ENCODE measurements around the gene PPFIA4. TPM values are rescaled to one million over a fixed set of nuclear protein-coding genes. Genes with fewer than 3 reads are reported as not detected.

Gene PPFIA4
- total and polyA plus RNA-seq, 9 of the 15 experiments (the other 6 are each of a cell fraction or from before 2014, with no cell fraction given) = 0.07 to 12.0 (median 0.70) TPM

DNA sequence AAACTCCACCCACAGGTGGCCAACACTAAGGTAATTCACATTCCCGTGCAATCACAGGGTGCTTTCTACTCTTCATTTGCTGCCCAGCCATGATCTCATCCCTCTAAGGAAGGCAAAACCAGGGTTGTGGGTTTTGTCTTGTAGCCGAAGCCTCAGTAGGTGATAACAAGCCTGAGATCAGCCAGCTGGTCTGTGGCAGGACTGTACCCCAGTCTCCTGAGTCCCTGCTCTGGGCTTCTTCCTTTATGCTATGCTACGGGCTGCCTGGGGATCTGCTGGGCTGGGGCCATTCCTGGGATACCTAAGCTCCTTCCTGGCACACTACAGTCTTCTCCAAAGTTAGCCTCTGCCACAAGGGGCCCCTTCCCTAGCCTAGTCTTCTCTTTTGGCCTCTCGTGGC is 9.8 kb downstream of the PPFIA4 start:
- no peaks in the 10 kb centered on the region for H3K9me3 ChIP-seq (replicated peaks; ENCODE audit: control insufficient read depth, insufficient read depth, low read depth, low read length)
- POLR2A ChIA-PET = interaction anchor here (0.6 to 2.6 kb wide), 12 partner anchors 8 to 270 kb away, joined by 3 to 13 read pairs (median 4); partner anchors contain the start of gene PPFIA4
- DNase-seq (ENCODE audit: extremely low read depth in 1 of 4, low spot score in 3 of 4) = no peak
- H3K27ac ChIP-seq (ENCODE audit: extremely low read depth, low read depth, low read length) = no peak overlapping the region
- peaks cover 23 to 35% of the 10 kb centered on the region in 2 experiments; a peak in 4 of 5 replicates for H3K27me3 ChIP-seq (ENCODE audit: control insufficient read depth in 2 of 2, insufficient read depth in 2 of 2, low read length in 2 of 2)
- H2AFZ ChIP-seq (ENCODE audit: low read depth, low read length) = no peak overlapping the region
- intact Hi-C loops (cut with micrococcal nuclease) = loop anchor here (5.0 to 10.0 kb wide), 2 partner anchors 81 to 299 kb away; no protein-coding TSS in a partner anchor
- in situ Hi-C loops (cut with MboI) = no loop called here
- H3K4me3 ChIP-seq = no peak overlapping the region
- H3K36me3 ChIP-seq (ENCODE audit: control insufficient read depth, insufficient read depth, low read length) = no peaks in the 10 kb centered on the region; the same call in 2 of the 3 replicates
- H4K20me1 ChIP-seq (replicated peaks; ENCODE audit: control insufficient read depth, insufficient read depth, low read length) = peaks cover 60% of the 10 kb centered on the region
- no peaks in the 10 kb centered on the region for H3K79me2 ChIP-seq (ENCODE audit: control insufficient read depth, insufficient read depth, low read length)
- no peak overlapping the region for H3K9ac ChIP-seq (ENCODE audit: insufficient read depth in 1 of 2, low read depth in 2 of 2, low read length in 2 of 2)
- WGBS (ENCODE audit: insufficient coverage, low coverage, missing lambda C conversion rate) = 9% methylated on average over 4 of the region's 4 CpGs
- FAIRE-seq = no peak
- H3K9me1 ChIP-seq (ENCODE audit: control insufficient read depth, insufficient read depth, low read length) = no peaks in the 10 kb centered on the region
- no TSS peak for BruUV-seq (replicated peaks)
- no peak for ATAC-seq
- H3K4me1 ChIP-seq (replicated peaks in 1 of 2; ENCODE audit: control insufficient read depth in 2 of 2, insufficient read depth in 2 of 2, low read length in 2 of 2) = no peaks in the 10 kb centered on the region; a peak in 2 of 5 replicates
- CTCF ChIA-PET (ENCODE audit: low intra/inter-chr PET ratio) = no interaction called here
- no peak overlapping the region for H3K4me2 ChIP-seq (ENCODE audit: insufficient read depth, low read length)
- TF ChIP-seq, protein P1, sequence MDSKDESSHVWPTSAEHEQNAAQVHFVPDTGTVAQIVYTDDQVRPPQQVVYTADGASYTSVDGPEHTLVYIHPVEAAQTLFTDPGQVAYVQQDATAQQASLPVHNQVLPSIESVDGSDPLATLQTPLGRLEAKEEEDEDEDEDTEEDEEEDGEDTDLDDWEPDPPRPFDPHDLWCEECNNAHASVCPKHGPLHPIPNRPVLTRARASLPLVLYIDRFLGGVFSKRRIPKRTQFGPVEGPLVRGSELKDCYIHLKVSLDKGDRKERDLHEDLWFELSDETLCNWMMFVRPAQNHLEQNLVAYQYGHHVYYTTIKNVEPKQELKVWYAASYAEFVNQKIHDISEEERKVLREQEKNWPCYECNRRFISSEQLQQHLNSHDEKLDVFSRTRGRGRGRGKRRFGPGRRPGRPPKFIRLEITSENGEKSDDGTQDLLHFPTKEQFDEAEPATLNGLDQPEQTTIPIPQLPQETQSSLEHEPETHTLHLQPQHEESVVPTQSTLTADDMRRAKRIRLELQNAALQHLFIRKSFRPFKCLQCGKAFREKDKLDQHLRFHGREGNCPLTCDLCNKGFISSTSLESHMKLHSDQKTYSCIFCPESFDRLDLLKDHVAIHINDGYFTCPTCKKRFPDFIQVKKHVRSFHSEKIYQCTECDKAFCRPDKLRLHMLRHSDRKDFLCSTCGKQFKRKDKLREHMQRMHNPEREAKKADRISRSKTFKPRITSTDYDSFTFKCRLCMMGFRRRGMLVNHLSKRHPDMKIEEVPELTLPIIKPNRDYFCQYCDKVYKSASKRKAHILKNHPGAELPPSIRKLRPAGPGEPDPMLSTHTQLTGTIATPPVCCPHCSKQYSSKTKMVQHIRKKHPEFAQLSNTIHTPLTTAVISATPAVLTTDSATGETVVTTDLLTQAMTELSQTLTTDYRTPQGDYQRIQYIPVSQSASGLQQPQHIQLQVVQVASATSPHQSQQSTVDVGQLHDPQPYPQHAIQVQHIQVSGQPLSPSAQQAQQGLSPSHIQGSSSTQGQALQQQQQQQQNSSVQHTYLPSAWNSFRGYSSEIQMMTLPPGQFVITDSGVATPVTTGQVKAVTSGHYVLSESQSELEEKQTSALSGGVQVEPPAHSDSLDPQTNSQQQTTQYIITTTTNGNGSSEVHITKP (IDR thresholded peaks at IDR 0.05; ENCODE audit: partially characterized antibody) = no peak
- TF ChIP-seq, protein P2, sequence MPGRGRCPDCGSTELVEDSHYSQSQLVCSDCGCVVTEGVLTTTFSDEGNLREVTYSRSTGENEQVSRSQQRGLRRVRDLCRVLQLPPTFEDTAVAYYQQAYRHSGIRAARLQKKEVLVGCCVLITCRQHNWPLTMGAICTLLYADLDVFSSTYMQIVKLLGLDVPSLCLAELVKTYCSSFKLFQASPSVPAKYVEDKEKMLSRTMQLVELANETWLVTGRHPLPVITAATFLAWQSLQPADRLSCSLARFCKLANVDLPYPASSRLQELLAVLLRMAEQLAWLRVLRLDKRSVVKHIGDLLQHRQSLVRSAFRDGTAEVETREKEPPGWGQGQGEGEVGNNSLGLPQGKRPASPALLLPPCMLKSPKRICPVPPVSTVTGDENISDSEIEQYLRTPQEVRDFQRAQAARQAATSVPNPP (IDR thresholded peaks at IDR 0.05; ENCODE audit: borderline replicate concordance, insufficient read depth, insufficient read length) = no peak
- TF ChIP-seq SETDB1 (IDR thresholded peaks at IDR 0.05; ENCODE audit: low read length) (no peak), NCOR1 (IDR thresholded peaks at IDR 0.05) (no peak), ZNF707 (CRISPR knock-in tag; conservative IDR thresholded peaks at IDR 0.05) (no peak), NFRKB (IDR thresholded peaks at IDR 0.05; ENCODE audit: low read depth) (no peak), FOXA1 (IDR thresholded peaks at IDR 0.05; ENCODE audit: borderline replicate concordance) (no peak), MTA3 (IDR thresholded peaks at IDR 0.05; ENCODE audit: borderline replicate concordance) (no peak), STAG1 (CRISPR knock-in tag; IDR thresholded peaks at IDR 0.05; ENCODE audit: borderline replicate concordance) (no peak), HOXB6 (CRISPR knock-in tag; IDR thresholded peaks at IDR 0.05; ENCODE audit: borderline replicate concordance) (no peak), TCF7 (IDR thresholded peaks at IDR 0.05; ENCODE audit: borderline replicate concordance) (no peak)
- TF ChIP-seq, protein P3, sequence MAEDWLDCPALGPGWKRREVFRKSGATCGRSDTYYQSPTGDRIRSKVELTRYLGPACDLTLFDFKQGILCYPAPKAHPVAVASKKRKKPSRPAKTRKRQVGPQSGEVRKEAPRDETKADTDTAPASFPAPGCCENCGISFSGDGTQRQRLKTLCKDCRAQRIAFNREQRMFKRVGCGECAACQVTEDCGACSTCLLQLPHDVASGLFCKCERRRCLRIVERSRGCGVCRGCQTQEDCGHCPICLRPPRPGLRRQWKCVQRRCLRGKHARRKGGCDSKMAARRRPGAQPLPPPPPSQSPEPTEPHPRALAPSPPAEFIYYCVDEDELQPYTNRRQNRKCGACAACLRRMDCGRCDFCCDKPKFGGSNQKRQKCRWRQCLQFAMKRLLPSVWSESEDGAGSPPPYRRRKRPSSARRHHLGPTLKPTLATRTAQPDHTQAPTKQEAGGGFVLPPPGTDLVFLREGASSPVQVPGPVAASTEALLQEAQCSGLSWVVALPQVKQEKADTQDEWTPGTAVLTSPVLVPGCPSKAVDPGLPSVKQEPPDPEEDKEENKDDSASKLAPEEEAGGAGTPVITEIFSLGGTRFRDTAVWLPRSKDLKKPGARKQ (CRISPR knock-in tag; IDR thresholded peaks at IDR 0.05) = no peak
- TF ChIP-seq, protein P4, sequence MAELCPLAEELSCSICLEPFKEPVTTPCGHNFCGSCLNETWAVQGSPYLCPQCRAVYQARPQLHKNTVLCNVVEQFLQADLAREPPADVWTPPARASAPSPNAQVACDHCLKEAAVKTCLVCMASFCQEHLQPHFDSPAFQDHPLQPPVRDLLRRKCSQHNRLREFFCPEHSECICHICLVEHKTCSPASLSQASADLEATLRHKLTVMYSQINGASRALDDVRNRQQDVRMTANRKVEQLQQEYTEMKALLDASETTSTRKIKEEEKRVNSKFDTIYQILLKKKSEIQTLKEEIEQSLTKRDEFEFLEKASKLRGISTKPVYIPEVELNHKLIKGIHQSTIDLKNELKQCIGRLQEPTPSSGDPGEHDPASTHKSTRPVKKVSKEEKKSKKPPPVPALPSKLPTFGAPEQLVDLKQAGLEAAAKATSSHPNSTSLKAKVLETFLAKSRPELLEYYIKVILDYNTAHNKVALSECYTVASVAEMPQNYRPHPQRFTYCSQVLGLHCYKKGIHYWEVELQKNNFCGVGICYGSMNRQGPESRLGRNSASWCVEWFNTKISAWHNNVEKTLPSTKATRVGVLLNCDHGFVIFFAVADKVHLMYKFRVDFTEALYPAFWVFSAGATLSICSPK (IDR thresholded peaks at IDR 0.05; ENCODE audit: borderline replicate concordance) = no peak
- TF ChIP-seq, protein P5, sequence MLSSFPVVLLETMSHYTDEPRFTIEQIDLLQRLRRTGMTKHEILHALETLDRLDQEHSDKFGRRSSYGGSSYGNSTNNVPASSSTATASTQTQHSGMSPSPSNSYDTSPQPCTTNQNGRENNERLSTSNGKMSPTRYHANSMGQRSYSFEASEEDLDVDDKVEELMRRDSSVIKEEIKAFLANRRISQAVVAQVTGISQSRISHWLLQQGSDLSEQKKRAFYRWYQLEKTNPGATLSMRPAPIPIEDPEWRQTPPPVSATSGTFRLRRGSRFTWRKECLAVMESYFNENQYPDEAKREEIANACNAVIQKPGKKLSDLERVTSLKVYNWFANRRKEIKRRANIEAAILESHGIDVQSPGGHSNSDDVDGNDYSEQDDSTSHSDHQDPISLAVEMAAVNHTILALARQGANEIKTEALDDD (IDR thresholded peaks at IDR 0.05) = no peak
